Measurements from ENCODE around the gene PLAGL2.
"Not testable (repeated sequence)": the region's sequence is repeated elsewhere in the genome, so short reads cannot be mapped to it uniquely, and the experiment has no call there.

Gene PLAGL2

GRCh38 chr20:32248043-32248442 is 40.5 kb upstream of the PLAGL2 start:
- Histone ChIP-seq H2BK5ac (ENCODE audit: low read depth, low read length, poor library complexity) (no peak overlapping the region), H3K4me2 (ENCODE audit: low read length) (no peak overlapping the region), H4K91ac (ENCODE audit: low read depth, low read length) (no peak overlapping the region), H4K12ac (ENCODE audit: low read depth, low read length) (no peak overlapping the region), H3K79me2 (ENCODE audit: control insufficient read depth, insufficient read depth, low read length, poor library complexity) (no peaks in the 10 kb centered on the region), H3K4me1 (ENCODE audit: control insufficient read depth in 1 of 2, insufficient read depth in 2 of 2, low read length in 2 of 2) (no peaks in the 10 kb centered on the region), H2BK120ac (ENCODE audit: insufficient read depth, low read length, poor library complexity) (no peak overlapping the region), H4K8ac (ENCODE audit: low read depth, low read length) (no peak overlapping the region), H3K4ac (ENCODE audit: low read depth, low read length) (no peak overlapping the region), H2AK5ac (ENCODE audit: low read length) (no peak overlapping the region), H2BK12ac (ENCODE audit: low read length) (no peak overlapping the region), H3K14ac (ENCODE audit: low read length) (no peak overlapping the region), H3K9me3 (ENCODE audit: insufficient read depth, low read depth, low read length) (no peaks in the 10 kb centered on the region), H3K18ac (ENCODE audit: low read length) (no peak overlapping the region), H2AFZ (ENCODE audit: insufficient read depth, low read length, poor library complexity) (no peak overlapping the region), H3K36me3 (ENCODE audit: control insufficient read depth in 1 of 2, insufficient read depth in 2 of 2, low read length in 2 of 2) (no peaks in the 10 kb centered on the region), H3K23ac (ENCODE audit: low read length) (no peak overlapping the region), H3K9ac (ENCODE audit: low read length) (no peak overlapping the region), H3K27me3 (ENCODE audit: insufficient read depth, low read length) (no peaks in the 10 kb centered on the region), H3K79me1 (ENCODE audit: low read length) (no peaks in the 10 kb centered on the region), H3K27ac (ENCODE audit: low read depth, low read length) (no peak overlapping the region), H3K4me3 (ENCODE audit: low read depth, low read length) (no peak overlapping the region)
- peak; percentile 79 to 87 for DNase-seq
- no CpG with 5 or more reads among the region's 5 CpGs for WGBS (ENCODE audit: extremely low coverage, insufficient coverage, insufficient read length)

DNA sequence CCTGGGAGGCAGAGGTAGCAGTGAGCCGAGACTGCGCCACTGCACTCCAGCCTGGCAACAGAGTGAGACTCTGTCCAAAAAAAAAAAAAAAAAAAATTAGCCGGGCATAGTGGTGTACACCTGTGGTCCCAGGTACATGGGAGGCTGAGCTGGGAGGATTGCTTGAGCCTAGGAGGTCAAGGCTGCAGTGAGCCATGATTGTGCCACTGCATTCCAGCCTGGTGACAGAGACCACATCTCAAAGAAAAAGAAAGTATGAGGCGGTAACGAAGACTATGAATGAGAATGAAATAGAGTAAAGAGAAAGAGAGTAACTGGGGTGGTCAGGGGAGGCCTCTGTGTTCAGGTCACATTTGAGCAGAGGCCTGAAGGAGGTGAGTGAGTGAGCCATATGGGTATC is 38.7 kb upstream of the PLAGL2 start:
- DNase-seq, result peak; percentile 59 to 69
- not testable (repeated sequence) for H2AK5ac ChIP-seq (ENCODE audit: low read length); H3K9ac ChIP-seq (ENCODE audit: low read length); H3K4me2 ChIP-seq (ENCODE audit: low read length); H3K4me1 ChIP-seq (ENCODE audit: control insufficient read depth in 1 of 2, insufficient read depth in 2 of 2, low read length in 2 of 2); H2BK12ac ChIP-seq (ENCODE audit: low read length); H4K8ac ChIP-seq (ENCODE audit: low read depth, low read length); H3K27ac ChIP-seq (ENCODE audit: low read depth, low read length); H3K36me3 ChIP-seq (ENCODE audit: control insufficient read depth in 1 of 2, insufficient read depth in 2 of 2, low read length in 2 of 2); H3K9me3 ChIP-seq (ENCODE audit: insufficient read depth, low read depth, low read length); H2AFZ ChIP-seq (ENCODE audit: insufficient read depth, low read length, poor library complexity); H3K4me3 ChIP-seq (ENCODE audit: low read depth, low read length); H3K79me1 ChIP-seq (ENCODE audit: low read length); H3K18ac ChIP-seq (ENCODE audit: low read length); H2BK120ac ChIP-seq (ENCODE audit: insufficient read depth, low read length, poor library complexity); H3K23ac ChIP-seq (ENCODE audit: low read length); H3K4ac ChIP-seq (ENCODE audit: low read depth, low read length); H3K14ac ChIP-seq (ENCODE audit: low read length); H4K91ac ChIP-seq (ENCODE audit: low read depth, low read length); H3K79me2 ChIP-seq (ENCODE audit: control insufficient read depth, insufficient read depth, low read length, poor library complexity); H3K27me3 ChIP-seq (ENCODE audit: insufficient read depth, low read length); H2BK5ac ChIP-seq (ENCODE audit: low read depth, low read length, poor library complexity); H4K12ac ChIP-seq (ENCODE audit: low read depth, low read length)
- WGBS (ENCODE audit: extremely low coverage, insufficient coverage, insufficient read length), result no CpG with 5 or more reads among the region's 5 CpGs

- Histone ChIP-seq H3K4ac (ENCODE audit: low read depth, low read length) (no peak overlapping the region), H3K36me3 (ENCODE audit: control insufficient read depth in 1 of 2, insufficient read depth in 2 of 2, low read length in 2 of 2) (no peaks in the 10 kb centered on the region), H2BK120ac (ENCODE audit: insufficient read depth, low read length, poor library complexity) (no peak overlapping the region), H3K27me3 (ENCODE audit: insufficient read depth, low read length) (no peaks in the 10 kb centered on the region), H2AK5ac (ENCODE audit: low read length) (no peak overlapping the region), H3K27ac (ENCODE audit: low read depth, low read length) (no peak overlapping the region), H3K9me3 (ENCODE audit: insufficient read depth, low read depth, low read length) (no peaks in the 10 kb centered on the region), H3K4me3 (ENCODE audit: low read depth, low read length) (no peak overlapping the region), H4K12ac (ENCODE audit: low read depth, low read length) (no peak overlapping the region), H4K91ac (ENCODE audit: low read depth, low read length) (no peak overlapping the region), H2AFZ (ENCODE audit: insufficient read depth, low read length, poor library complexity) (no peak overlapping the region), H3K4me1 (ENCODE audit: control insufficient read depth in 1 of 2, insufficient read depth in 2 of 2, low read length in 2 of 2) (peaks cover 3 to 4% of the 10 kb centered on the region in 2 experiments), H3K4me2 (ENCODE audit: low read length) (no peak overlapping the region), H3K79me2 (ENCODE audit: control insufficient read depth, insufficient read depth, low read length, poor library complexity) (no peaks in the 10 kb centered on the region), H3K18ac (ENCODE audit: low read length) (no peak overlapping the region), H4K8ac (ENCODE audit: low read depth, low read length) (no peak overlapping the region), H3K23ac (ENCODE audit: low read length) (no peak overlapping the region), H3K9ac (ENCODE audit: low read length) (no peak overlapping the region), H3K79me1 (ENCODE audit: low read length) (no peaks in the 10 kb centered on the region), H3K14ac (ENCODE audit: low read length) (no peak overlapping the region), H2BK12ac (ENCODE audit: low read length) (no peak overlapping the region), H2BK5ac (ENCODE audit: low read depth, low read length, poor library complexity) (no peak overlapping the region)
- WGBS (ENCODE audit: extremely low coverage, insufficient coverage, insufficient read length), result no CpG with 5 or more reads among the region's 4 CpGs
- peak; percentile 48 to 65 for DNase-seq
These were observed 37.4 kb upstream of the PLAGL2 start for GRCh38 chr20:32244959-32245358.

- no peak overlapping the region for H2BK5ac ChIP-seq (ENCODE audit: low read depth, low read length, poor library complexity)
- WGBS (ENCODE audit: extremely low coverage, insufficient coverage, insufficient read length), result no CpG with 5 or more reads among the region's 6 CpGs
- no peaks in the 10 kb centered on the region for H3K27me3 ChIP-seq (ENCODE audit: insufficient read depth, low read length)
- no peak overlapping the region for H3K23ac ChIP-seq (ENCODE audit: low read length)
- H3K79me2 ChIP-seq (ENCODE audit: control insufficient read depth, insufficient read depth, low read length, poor library complexity), result no peaks in the 10 kb centered on the region
- no peak overlapping the region for H2AK5ac ChIP-seq (ENCODE audit: low read length)
- no peak overlapping the region for H2BK12ac ChIP-seq (ENCODE audit: low read length)
- peaks cover 3 to 4% of the 10 kb centered on the region in 2 experiments for H3K4me1 ChIP-seq (ENCODE audit: control insufficient read depth in 1 of 2, insufficient read depth in 2 of 2, low read length in 2 of 2)
- H4K91ac ChIP-seq (ENCODE audit: low read depth, low read length), result no peak overlapping the region
- H3K27ac ChIP-seq (ENCODE audit: low read depth, low read length), result no peak overlapping the region
- no peaks in the 10 kb centered on the region for H3K36me3 ChIP-seq (ENCODE audit: control insufficient read depth in 1 of 2, insufficient read depth in 2 of 2, low read length in 2 of 2)
- H3K4me2 ChIP-seq (ENCODE audit: low read length), result no peak overlapping the region
- no peak overlapping the region for H2AFZ ChIP-seq (ENCODE audit: insufficient read depth, low read length, poor library complexity)
- H3K9ac ChIP-seq (ENCODE audit: low read length), result no peak overlapping the region
- H3K4me3 ChIP-seq (ENCODE audit: low read depth, low read length), result no peak overlapping the region
- no peak overlapping the region for H3K18ac ChIP-seq (ENCODE audit: low read length)
- H4K12ac ChIP-seq (ENCODE audit: low read depth, low read length), result no peak overlapping the region
- no peak overlapping the region for H2BK120ac ChIP-seq (ENCODE audit: insufficient read depth, low read length, poor library complexity)
- no peak overlapping the region for H3K4ac ChIP-seq (ENCODE audit: low read depth, low read length)
- H3K9me3 ChIP-seq (ENCODE audit: insufficient read depth, low read depth, low read length), result no peaks in the 10 kb centered on the region
- H4K8ac ChIP-seq (ENCODE audit: low read depth, low read length), result no peak overlapping the region
- no peak overlapping the region for H3K14ac ChIP-seq (ENCODE audit: low read length)
- peaks cover 2% of the 10 kb centered on the region for H3K79me1 ChIP-seq (ENCODE audit: low read length)
- DNase-seq, result peak; percentile 28 to 62
These were observed 36.7 kb upstream of the PLAGL2 start for GRCh38 chr20:32244150-32244823.

Measured in trophoblast cell (in vitro differentiated cells and primary cell).